Glutamatergic neuron (in vitro differentiated cells): ENCODE data around the gene CPS1. TPM values are rescaled to one million over a fixed set of nuclear protein-coding genes. Genes with fewer than 3 reads are reported as not detected.

Source experiments
- DNase-seq: peaks from one replicate; pipeline ENCODE4 v3.0.0; 2022
- H3K27ac Mint-ChIP-seq: one replicate; pipeline ENCODE4 v1.8.0; 2020; ENCODE audit warnings: mild to moderate bottlenecking, mixed read lengths, inconsistent platforms; ENCODE audit not compliant: unreplicated experiment
- H3K27me3 Mint-ChIP-seq: one replicate; pipeline ENCODE4 v1.8.0; 2020; ENCODE audit warnings: mild to moderate bottlenecking, moderate library complexity, mixed read lengths, inconsistent platforms; ENCODE audit not compliant: unreplicated experiment
- H3K36me3 Mint-ChIP-seq: one replicate; pipeline ENCODE4 v1.8.0; 2020; ENCODE audit warnings: mild to moderate bottlenecking, mixed read lengths, inconsistent platforms; ENCODE audit not compliant: unreplicated experiment
- H3K4me1 Mint-ChIP-seq: one replicate; pipeline ENCODE4 v1.8.0; 2020; ENCODE audit warnings: mild to moderate bottlenecking, low read depth, mixed read lengths, inconsistent platforms; ENCODE audit not compliant: unreplicated experiment
- H3K4me3 Mint-ChIP-seq: one replicate; pipeline ENCODE4 v1.8.0; 2020; ENCODE audit warnings: mild to moderate bottlenecking, mixed read lengths, inconsistent platforms; ENCODE audit not compliant: unreplicated experiment
- H3K9me3 Mint-ChIP-seq: one replicate; pipeline ENCODE4 v1.8.0; 2020; ENCODE audit warnings: mild to moderate bottlenecking, moderate library complexity, mixed read lengths, inconsistent platforms; ENCODE audit not compliant: unreplicated experiment
- CTCF ChIP-seq: fragments of 200-600 bp; sonication (generic); IDR thresholded peaks from one replicate; pipeline ENCODE4 v1.5.0; 2021; ENCODE audit not compliant: partially characterized antibody, unreplicated experiment
- total RNA-seq: library from RNA; stranded (reverse); fragmentation: NEBNext Ultra II Directional; extraction: Animal tissue kit (Norgen Biotek cat#: 25700); gene quantifications from one replicate; pipeline ENCODE4 v1.2.1, GENCODE V29; 2021; ENCODE audit not compliant: unreplicated experiment

The CPS1 gene
- total RNA-seq, 1 donor from 2014 or later: 31.1 TPM

DNA sequence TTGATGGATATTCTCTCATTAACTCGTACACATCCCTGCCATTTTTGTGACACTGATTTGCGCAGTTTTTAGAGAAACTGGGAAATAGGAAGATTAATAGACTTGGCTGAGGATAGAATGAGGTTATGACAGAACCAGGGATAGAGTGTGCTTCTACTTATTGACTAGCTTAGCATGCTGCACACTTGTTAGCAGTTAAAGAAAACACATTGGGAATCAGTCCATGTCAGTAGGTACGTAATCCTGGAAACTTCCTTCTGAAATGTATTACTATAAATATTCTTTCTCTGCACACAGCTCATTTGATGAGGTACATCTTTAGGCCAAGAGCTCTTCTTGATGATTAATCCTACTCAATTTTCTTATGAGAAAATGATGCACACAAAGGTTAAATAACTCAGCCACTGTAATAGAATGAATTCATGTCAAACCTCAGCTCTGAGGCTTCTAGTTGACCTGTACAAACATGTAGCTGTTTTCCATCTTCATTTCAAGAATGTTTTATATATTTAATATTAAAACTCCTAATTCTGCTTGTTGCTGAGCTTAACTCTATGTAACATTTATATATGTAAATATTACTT, 12.3 kb upstream of the CPS1 start:
- Mint-ChIP-seq H3K4me3 (no peak overlapping the region), H3K27me3 (peaks cover 2% of the 10 kb centered on the region), H3K27ac (no peak overlapping the region), H3K9me3 (peaks cover 5% of the 10 kb centered on the region), H3K36me3 (no peaks in the 10 kb centered on the region), H3K4me1 (peaks cover 26% of the 10 kb centered on the region)
- TF ChIP-seq CTCF: no peak
- DNase-seq: no peak

DNA sequence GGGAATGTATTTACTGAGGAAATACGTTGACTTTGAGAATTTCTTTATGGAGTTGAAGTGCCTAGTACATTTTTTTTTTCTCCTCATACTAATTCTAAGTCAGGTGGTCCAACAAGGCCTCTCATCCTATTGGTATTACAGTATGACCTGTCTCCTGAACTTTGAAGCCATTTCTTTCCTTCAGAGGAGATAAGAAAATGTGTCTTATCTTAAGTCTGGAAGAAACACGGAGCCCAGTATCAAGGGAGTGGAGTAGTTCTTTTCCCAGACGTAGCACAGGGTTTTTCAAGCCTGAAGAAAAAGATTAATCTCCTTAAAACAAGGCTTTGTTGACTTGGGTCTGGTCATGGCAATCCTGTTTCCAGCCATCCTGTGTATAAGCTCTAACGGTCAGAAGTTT, 11.6 kb upstream of the CPS1 start:
- Mint-ChIP-seq H3K27me3 (no peaks in the 10 kb centered on the region), H3K4me3 (no peak overlapping the region), H3K27ac (no peak overlapping the region), H3K4me1 (peaks cover 20% of the 10 kb centered on the region), H3K36me3 (no peaks in the 10 kb centered on the region), H3K9me3 (peaks cover 1% of the 10 kb centered on the region)
- no peak for DNase-seq
- no peak for TF ChIP-seq CTCF

- TF ChIP-seq CTCF: no peak
- Mint-ChIP-seq H3K27ac (no peak overlapping the region), H3K4me3 (no peak overlapping the region), H3K4me1 (peaks cover 11% of the 10 kb centered on the region), H3K36me3 (no peaks in the 10 kb centered on the region), H3K27me3 (no peaks in the 10 kb centered on the region), H3K9me3 (peaks cover 1% of the 10 kb centered on the region)
- no peak for DNase-seq
Measured at GRCh38 chr2:210546424-210547208, 9.8 kb upstream of the CPS1 start.

DNA sequence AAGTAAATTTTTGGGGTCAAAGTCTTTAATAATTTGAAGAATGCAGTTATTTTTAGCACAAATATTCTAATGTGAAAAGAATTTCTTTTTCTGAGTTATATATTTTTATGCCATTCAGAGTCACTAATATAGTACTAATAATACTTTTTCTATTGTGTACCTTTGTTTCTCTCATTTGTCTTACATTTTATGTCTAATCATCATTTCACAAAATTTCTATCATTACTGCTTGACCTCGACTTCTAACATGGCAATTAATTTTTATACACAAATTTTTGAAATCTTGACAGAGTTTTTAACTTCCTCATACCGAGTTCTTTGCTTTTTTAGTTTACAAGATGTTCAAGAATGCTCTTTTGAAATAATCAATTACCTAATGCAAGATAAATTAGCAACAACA, 8.4 kb upstream of the CPS1 start:
- H3K27ac Mint-ChIP-seq: no peak overlapping the region

More for the DNA sequence above, 8.4 kb upstream of the CPS1 start:
- Mint-ChIP-seq H3K4me3 (no peak overlapping the region), H3K27me3 (no peaks in the 10 kb centered on the region), H3K36me3 (no peaks in the 10 kb centered on the region), H3K9me3 (no peaks in the 10 kb centered on the region), H3K4me1 (peaks cover 4% of the 10 kb centered on the region)
- no peak for DNase-seq
- no peak for TF ChIP-seq CTCF
